Stimulated activated naive CD8-positive, alpha-beta T cell treated with anti-CD3 and anti-CD28 coated beads, Interleukin-15, Interleukin-2, amounts not matched to agents 100 ng/mL and 50 ng/mL, for 24 hours (primary cell): ENCODE data around the gene JMJD7.

Source experiments
- H3K27ac Mint-ChIP-seq: one replicate; pipeline ENCODE4 v1.8.0; 2021; ENCODE audit warnings: mild to moderate bottlenecking, mixed read lengths
- H3K27me3 Mint-ChIP-seq: one replicate; pipeline ENCODE4 v1.8.0; 2021; ENCODE audit warnings: mixed read lengths
- H3K36me3 Mint-ChIP-seq: one replicate; pipeline ENCODE4 v1.8.0; 2021; ENCODE audit warnings: low read depth, mixed read lengths
- H3K4me1 Mint-ChIP-seq: one replicate; pipeline ENCODE4 v1.8.0; 2021; ENCODE audit warnings: low read depth, mixed read lengths
- H3K4me3 Mint-ChIP-seq: one replicate; pipeline ENCODE4 v1.8.0; 2021; ENCODE audit warnings: mild to moderate bottlenecking, mixed read lengths
- H3K9me3 Mint-ChIP-seq: one replicate; pipeline ENCODE4 v1.8.0; 2021; ENCODE audit warnings: mixed read lengths

The JMJD7 gene

DNA sequence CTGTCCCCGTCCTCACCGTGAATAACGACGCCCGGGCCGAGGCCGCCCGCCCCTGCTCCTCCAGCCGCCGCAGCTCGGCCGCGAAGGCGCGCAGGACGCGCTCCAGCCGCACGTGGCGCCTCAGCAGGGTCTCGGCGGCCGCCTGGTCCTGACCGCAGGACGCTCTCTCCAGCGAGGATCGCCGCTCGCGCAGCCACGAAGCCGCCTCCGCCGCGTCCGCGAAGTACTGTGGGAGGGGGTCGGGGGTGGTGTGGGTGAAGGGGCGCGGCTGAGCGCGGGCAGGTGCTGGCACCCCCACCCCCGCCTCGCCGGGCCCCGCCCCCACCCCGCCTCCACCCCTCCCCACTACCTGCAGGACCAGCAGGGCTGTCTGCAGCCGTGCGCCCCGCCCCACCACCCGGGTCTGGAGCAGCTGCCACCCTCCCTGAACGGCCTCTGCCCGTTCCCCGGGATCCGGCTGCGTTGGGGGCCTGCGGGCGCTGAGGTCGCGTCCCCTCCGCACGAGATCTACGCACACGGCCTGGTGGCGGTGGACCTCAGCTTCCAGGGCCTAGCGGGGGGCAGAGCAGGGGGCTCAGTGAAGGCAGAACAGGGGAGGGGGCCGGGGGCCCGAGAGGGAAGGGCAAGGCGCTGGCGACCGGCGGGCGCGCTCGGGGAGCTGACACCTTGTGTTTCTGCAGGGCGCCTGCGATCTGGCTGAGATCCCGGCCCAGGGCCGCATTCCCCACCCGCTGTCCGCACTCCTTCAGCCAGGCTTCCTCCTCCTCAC lies 54.2 kb downstream of the JMJD7 start:
- Mint-ChIP-seq H3K4me3 (no peak overlapping the region), H3K27ac (no peak overlapping the region), H3K9me3 (no peaks in the 10 kb centered on the region)

DNA sequence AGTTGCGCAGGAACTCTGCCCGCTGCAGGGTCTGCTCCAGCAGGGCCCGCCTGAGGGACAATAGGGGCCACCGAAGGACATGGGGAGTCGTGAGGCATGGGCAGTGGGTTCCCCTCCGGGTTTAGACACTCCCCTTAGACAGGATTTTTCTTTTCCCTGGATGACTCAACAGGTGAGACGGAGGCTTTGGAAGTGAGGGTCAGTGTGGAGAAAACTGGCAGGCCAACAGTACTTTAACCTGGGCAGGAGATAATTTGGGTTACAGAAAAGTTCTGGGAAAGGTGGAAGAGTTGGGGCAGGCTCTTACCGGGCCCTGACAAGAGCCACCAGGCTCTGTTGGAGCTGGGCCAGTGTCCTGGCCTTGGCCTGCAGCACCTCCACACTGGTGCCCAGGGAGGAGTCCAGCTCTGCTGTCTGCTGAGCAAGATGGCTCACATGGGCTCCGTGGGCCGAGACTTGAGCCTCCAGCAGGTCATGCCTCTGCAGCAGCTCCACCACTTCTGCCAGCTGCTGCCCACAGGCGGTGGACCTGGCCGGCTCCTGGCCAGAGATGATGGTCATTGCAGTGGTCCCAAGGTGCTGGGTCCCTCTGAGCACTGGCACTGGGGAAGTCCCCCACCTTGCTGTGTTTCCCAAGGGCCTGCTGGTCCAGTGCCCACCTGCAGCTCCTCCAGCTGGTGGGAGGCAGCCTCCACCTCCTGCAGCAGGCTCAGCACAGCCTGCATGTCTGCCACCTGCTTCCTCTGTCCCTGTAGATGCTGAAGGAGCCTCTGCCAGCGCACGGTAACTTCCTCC lies 55.0 kb downstream of the JMJD7 start:
- Mint-ChIP-seq H3K9me3 (no peaks in the 10 kb centered on the region), H3K4me1 (peaks cover 14% of the 10 kb centered on the region), H3K4me3 (no peak overlapping the region), H3K27ac (no peak overlapping the region), H3K27me3 (peaks cover 16% of the 10 kb centered on the region), H3K36me3 (no peaks in the 10 kb centered on the region)

More for the DNA sequence above, 54.2 kb downstream of the JMJD7 start:
- Mint-ChIP-seq H3K4me1 (peaks cover 11% of the 10 kb centered on the region), H3K27me3 (peaks cover 16% of the 10 kb centered on the region), H3K36me3 (no peaks in the 10 kb centered on the region)

DNA sequence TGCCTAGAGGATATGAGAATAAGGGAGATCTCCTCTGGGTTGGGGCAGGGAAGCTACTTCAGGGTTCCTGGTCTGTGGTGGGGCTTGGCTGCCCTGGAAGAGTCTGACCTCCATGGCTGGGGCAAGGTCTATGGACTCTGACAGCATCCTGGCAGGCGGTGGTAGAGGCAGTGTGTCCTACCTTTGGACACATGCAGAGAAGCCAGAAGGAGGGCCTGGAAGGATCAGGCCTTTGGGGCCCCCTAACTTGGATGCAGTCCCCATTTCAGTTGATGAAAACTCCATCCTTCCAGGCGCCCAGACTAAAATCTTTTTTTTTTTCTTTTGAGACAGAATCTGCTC lies 55.6 kb downstream of the JMJD7 start:
- Mint-ChIP-seq H3K9me3 (no peaks in the 10 kb centered on the region), H3K27me3 (peaks cover 16% of the 10 kb centered on the region), H3K4me1 (peaks cover 16% of the 10 kb centered on the region), H3K27ac (no peak overlapping the region), H3K36me3 (no peaks in the 10 kb centered on the region), H3K4me3 (no peak overlapping the region)

DNA sequence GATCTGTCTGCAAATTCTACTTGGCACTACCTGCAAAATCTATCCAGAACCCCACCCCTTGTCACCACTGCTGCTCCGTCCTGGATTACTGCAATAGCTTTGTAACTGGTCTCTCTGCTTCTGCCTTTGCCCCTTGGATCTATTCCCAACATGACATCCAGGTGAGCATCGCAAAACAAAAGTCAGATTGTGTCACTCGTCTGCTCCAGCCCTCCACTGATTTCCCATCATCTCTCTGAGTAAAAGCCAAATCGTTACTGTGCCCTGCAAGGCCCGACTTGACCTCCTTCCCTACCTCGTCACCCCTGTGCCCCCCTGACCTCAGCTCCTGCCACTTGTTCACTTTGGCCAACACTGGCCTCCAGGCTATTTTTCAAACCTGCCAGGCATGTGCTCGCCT lies 56.6 kb downstream of the JMJD7 start:
- Mint-ChIP-seq H3K4me1 (peaks cover 22% of the 10 kb centered on the region), H3K4me3 (no peak overlapping the region), H3K27me3 (peaks cover 16% of the 10 kb centered on the region), H3K9me3 (no peaks in the 10 kb centered on the region), H3K27ac (no peak overlapping the region), H3K36me3 (no peaks in the 10 kb centered on the region)

DNA sequence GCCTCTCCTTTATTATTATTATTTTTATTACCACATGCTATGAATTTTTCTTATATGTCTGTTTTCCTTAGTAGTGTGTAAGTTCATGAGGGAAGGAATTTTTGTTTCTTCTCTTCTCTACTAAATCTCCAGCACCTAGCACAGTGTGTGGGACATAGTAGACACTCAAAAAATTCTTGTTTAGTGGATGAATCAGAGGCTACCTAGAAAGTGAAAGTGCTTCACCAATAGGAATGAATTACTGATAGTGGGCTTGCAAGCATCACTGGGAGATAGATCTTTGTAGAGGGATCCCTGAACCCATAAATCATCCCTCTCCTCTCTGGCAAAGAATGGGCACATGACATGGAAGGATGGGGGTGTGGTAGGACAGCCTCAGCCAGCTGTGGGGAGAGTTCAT lies 57.4 kb downstream of the JMJD7 start:
- Mint-ChIP-seq H3K4me3 (no peak overlapping the region), H3K9me3 (no peaks in the 10 kb centered on the region), H3K27me3 (peaks cover 12% of the 10 kb centered on the region), H3K4me1 (peaks cover 22% of the 10 kb centered on the region), H3K36me3 (no peaks in the 10 kb centered on the region), H3K27ac (no peak overlapping the region)

DNA sequence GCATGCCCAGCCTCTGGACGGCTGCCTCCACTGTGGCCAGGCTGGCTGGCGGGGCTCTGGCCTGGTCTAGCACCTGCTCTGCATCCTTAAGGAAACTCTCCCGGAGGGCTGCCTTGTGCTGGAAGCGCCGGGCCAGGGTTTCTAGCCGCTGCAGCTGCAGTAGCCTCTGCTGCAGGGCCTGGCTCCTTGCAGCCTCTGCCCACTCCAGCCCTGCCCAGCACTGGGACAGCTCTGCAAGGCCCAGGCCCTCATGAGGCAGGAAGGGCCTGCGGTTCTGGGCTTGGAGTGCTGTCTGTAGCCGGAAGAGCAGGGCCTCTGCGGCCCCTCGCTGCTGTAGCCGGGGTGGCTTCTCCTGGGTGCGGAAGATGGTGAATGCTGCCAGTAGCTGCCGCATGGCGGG lies 57.9 kb downstream of the JMJD7 start:
- Mint-ChIP-seq H3K4me1 (peaks cover 22% of the 10 kb centered on the region), H3K36me3 (no peaks in the 10 kb centered on the region), H3K4me3 (no peak overlapping the region), H3K9me3 (no peaks in the 10 kb centered on the region), H3K27me3 (peaks cover 8% of the 10 kb centered on the region), H3K27ac (no peak overlapping the region)

DNA sequence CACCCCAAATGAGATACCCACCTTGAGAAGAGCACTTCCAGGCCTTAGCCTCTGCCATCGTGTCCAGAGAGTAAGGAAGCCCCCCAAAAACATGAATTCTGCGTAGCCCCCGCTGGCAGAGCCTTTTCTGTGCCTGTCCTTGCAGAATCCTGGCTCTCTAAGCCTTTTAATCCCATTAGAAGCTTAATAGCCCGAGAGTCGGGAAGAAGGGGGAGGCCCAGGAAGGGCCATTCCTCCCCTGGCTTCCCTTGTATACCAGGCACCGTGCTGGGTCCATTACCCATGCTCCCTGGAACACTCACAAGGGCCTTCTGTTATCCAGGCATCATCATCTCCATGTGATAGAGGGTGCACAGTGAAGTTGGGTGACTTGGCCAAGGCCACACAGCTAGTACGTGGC lies 58.8 kb downstream of the JMJD7 start:
- Mint-ChIP-seq H3K27me3 (no peaks in the 10 kb centered on the region), H3K9me3 (no peaks in the 10 kb centered on the region), H3K36me3 (no peaks in the 10 kb centered on the region), H3K4me1 (peaks cover 14% of the 10 kb centered on the region), H3K27ac (no peak overlapping the region), H3K4me3 (no peak overlapping the region)

DNA sequence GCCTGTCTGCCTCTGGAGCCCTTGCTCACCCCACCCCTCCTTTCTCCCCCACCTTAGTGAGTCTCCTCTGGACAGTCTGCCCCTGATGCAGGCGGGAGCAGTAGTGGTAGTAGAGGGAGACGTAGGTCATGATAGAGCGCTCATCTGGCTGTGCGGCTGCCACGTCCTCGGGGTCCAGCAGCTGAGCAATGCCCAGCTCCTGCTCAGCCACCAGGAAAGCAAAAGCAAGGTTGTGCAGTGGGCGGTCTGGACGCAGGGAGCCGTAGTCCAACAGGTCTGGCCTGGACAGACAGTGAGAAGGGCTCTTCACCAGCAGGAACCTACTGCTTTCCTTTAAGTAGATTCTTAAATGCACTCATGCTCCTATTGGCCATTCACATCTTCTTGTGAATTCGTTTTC lies 59.3 kb downstream of the JMJD7 start:
- no peaks in the 10 kb centered on the region for H3K9me3 Mint-ChIP-seq
- no peak overlapping the region for H3K4me3 Mint-ChIP-seq
- no peaks in the 10 kb centered on the region for H3K36me3 Mint-ChIP-seq
- no peak overlapping the region for H3K27ac Mint-ChIP-seq
- no peaks in the 10 kb centered on the region for H3K27me3 Mint-ChIP-seq
- peaks cover 14% of the 10 kb centered on the region for H3K4me1 Mint-ChIP-seq
